Ishikawa (cell line): ENCODE data around the gene PUDP.

Experiments used
- CEBPB ChIP-seq: IDR thresholded peaks from 2 replicates; pipeline ENCODE4 v1.6.1; 2012
- CREB1 ChIP-seq: IDR thresholded peaks from 2 replicates; pipeline ENCODE4 v1.6.1; 2012; ENCODE audit warnings: low read depth
- EGR1 ChIP-seq: IDR thresholded peaks from 2 replicates; pipeline ENCODE4 v1.6.1; 2012
- EP300 ChIP-seq: IDR thresholded peaks from 2 replicates; pipeline ENCODE4 v1.6.1; 2012; ENCODE audit warnings: borderline replicate concordance
- FOXM1 ChIP-seq: IDR thresholded peaks from 2 replicates; pipeline ENCODE4 v1.6.1; 2012; ENCODE audit warnings: low read depth, borderline replicate concordance
- MAX ChIP-seq: IDR thresholded peaks from 2 replicates; pipeline ENCODE4 v1.6.1; 2012
- NFIC ChIP-seq: IDR thresholded peaks from 2 replicates; pipeline ENCODE4 v1.6.1; 2012
- RAD21 ChIP-seq: IDR thresholded peaks from 2 replicates; pipeline ENCODE4 v1.6.1; 2012; ENCODE audit warnings: low read depth
- REST ChIP-seq: IDR thresholded peaks from 2 replicates; pipeline ENCODE4 v1.6.1; 2012; ENCODE audit warnings: low read depth, mild to moderate bottlenecking
- TAF1 ChIP-seq: IDR thresholded peaks from 2 replicates; pipeline ENCODE4 v1.6.1; 2012; ENCODE audit warnings: low read depth, mild to moderate bottlenecking
- USF1 ChIP-seq: IDR thresholded peaks from 2 replicates; pipeline ENCODE4 v1.6.1; 2012
- YY1 ChIP-seq: IDR thresholded peaks from 2 replicates; pipeline ENCODE4 v1.6.1; 2012; ENCODE audit warnings: low read depth
- ZBTB7A ChIP-seq: IDR thresholded peaks from 2 replicates; pipeline ENCODE4 v1.6.1; 2012; ENCODE audit warnings: low read depth

GRCh38 chrX:7068939-7069367 lies 79.0 kb downstream of the PUDP start:
- TF ChIP-seq REST (no peak), EP300 (no peak), FOXM1 (no peak), RAD21 (no peak), TAF1 (no peak), YY1 (no peak), CEBPB (no peak), CREB1 (no peak), NFIC (no peak), USF1 (no peak), MAX (no peak), ZBTB7A (no peak), EGR1 (no peak)
